CD14-positive monocyte (primary cell): ENCODE measurements around the gene DAGLA. TPM values are rescaled to one million over a fixed set of nuclear protein-coding genes. Genes with fewer than 3 reads are reported as not detected.
A peak's percentile ranks its signal among the peaks of the same experiment; 100 is the strongest.

ENCODE experiments used
- DNase-seq, 3 donors: peaks; one replicate each; pipeline ENCODE4 v3.0.0-alpha.2; 2011 to 2022
- H2AFZ ChIP-seq: 2 replicates; pipeline ENCODE4 v1.6.0; 2012; ENCODE audit warnings: mild to moderate bottlenecking, low read depth, low read length, inconsistent platforms; ENCODE audit not compliant: insufficient read depth, poor library complexity, severe bottlenecking
- H3K27ac ChIP-seq, 2 donors: 1 replicate in 1 of 2; 2 replicates in 1 of 2; pipeline ENCODE4 v1.5.1; 2012 to 2013; ENCODE audit warnings: low read length in 2 of 2, control low read depth in 1 of 2, inconsistent platforms in 1 of 2, low read depth in 1 of 2, mild to moderate bottlenecking in 1 of 2
- H3K27me3 ChIP-seq, 2 donors: one replicate each; pipeline versions ENCODE4 v1.6.0 to v1.6.1; 2011 to 2013; ENCODE audit warnings: low read length in 2 of 2; ENCODE audit not compliant: control insufficient read depth in 2 of 2, insufficient read depth in 2 of 2
- H3K36me3 ChIP-seq, 2 donors: replicated peaks in 1 of 2; 1 replicate in 1 of 2; 2 replicates in 1 of 2; pipeline versions ENCODE4 v1.5.1 to v1.6.1; 2012 to 2013; ENCODE audit warnings: low read length in 2 of 2, control low read depth in 1 of 2, inconsistent platforms in 1 of 2, mild to moderate bottlenecking in 1 of 2; ENCODE audit not compliant: insufficient read depth in 2 of 2, control insufficient read depth in 1 of 2
- H3K4me1 ChIP-seq, 2 donors: 1 replicate in 1 of 2; 2 replicates in 1 of 2; pipeline versions ENCODE4 v1.5.1 to v1.6.1; 2012 to 2013; ENCODE audit warnings: low read length in 2 of 2, control low read depth in 1 of 2, inconsistent platforms in 1 of 2, mild to moderate bottlenecking in 1 of 2, moderate library complexity in 1 of 2; ENCODE audit not compliant: insufficient read depth in 2 of 2, control insufficient read depth in 1 of 2
- H3K4me2 ChIP-seq: replicated peaks from 2 replicates; pipeline ENCODE3; 2012; ENCODE audit warnings: low read length, moderate library complexity, mild to moderate bottlenecking; ENCODE audit not compliant: poor library complexity, severe bottlenecking; ENCODE audit errors: extremely low read depth
- H3K4me3 ChIP-seq, 3 experiments: fragments of 200-600 bp in 1 of 3; sonication (generic) in 1 of 3; replicated peaks in 1 of 3; 1 replicate in 2 of 3; 2 replicates in 1 of 3; pipeline ENCODE4 v1.5.1; 2011 to 2013; ENCODE audit warnings: low read length in 3 of 3, mild to moderate bottlenecking in 3 of 3, control low read depth in 2 of 3, low read depth in 2 of 3, inconsistent platforms in 1 of 3, moderate library complexity in 1 of 3
- H3K79me2 ChIP-seq: 2 replicates; pipeline ENCODE4 v1.6.0; 2012; ENCODE audit warnings: mild to moderate bottlenecking, control low read depth, inconsistent platforms, low read length, moderate library complexity; ENCODE audit not compliant: insufficient read depth
- H3K9ac ChIP-seq: 2 replicates; pipeline ENCODE4 v1.6.0; 2017; ENCODE audit warnings: low read length, mild to moderate bottlenecking; ENCODE audit not compliant: insufficient read depth, poor library complexity, severe bottlenecking
- H3K9me3 ChIP-seq, 2 donors: replicated peaks in 1 of 2; 1 replicate in 1 of 2; 2 replicates in 1 of 2; pipeline versions ENCODE4 v1.5.1 to v1.6.1; 2012 to 2013; ENCODE audit warnings: low read length in 2 of 2, control low read depth in 1 of 2; ENCODE audit not compliant: control insufficient read depth in 1 of 2, insufficient read depth in 1 of 2
- H4K20me1 ChIP-seq: 2 replicates; pipeline ENCODE4 v1.6.0; 2012; ENCODE audit warnings: mild to moderate bottlenecking, low read length, control low read depth, moderate library complexity; ENCODE audit not compliant: insufficient read depth
- H3K27ac Mint-ChIP-seq, 7 donors: one replicate each; pipeline ENCODE4 v1.8.0; 2020; ENCODE audit warnings: mild to moderate bottlenecking in 7 of 7, mixed read lengths in 7 of 7, moderate library complexity in 6 of 7, inconsistent platforms in 2 of 7
- H3K27me3 Mint-ChIP-seq, 3 donors: one replicate each; pipeline ENCODE4 v1.8.0; 2021 to 2022; ENCODE audit warnings: low read depth in 3 of 3, mild to moderate bottlenecking in 3 of 3, mixed read lengths in 3 of 3, moderate library complexity in 3 of 3, inconsistent platforms in 1 of 3
- H3K36me3 Mint-ChIP-seq, 2 donors: one replicate each; pipeline ENCODE4 v1.8.0; 2020; ENCODE audit warnings: mixed read lengths in 2 of 2, inconsistent platforms in 1 of 2, mild to moderate bottlenecking in 1 of 2
- H3K4me1 Mint-ChIP-seq: one replicate; pipeline ENCODE4 v1.8.0; 2020; ENCODE audit warnings: mild to moderate bottlenecking, mixed read lengths
- H3K4me3 Mint-ChIP-seq, 2 donors: one replicate each; pipeline ENCODE4 v1.8.0; 2020; ENCODE audit warnings: mild to moderate bottlenecking in 2 of 2, mixed read lengths in 2 of 2, moderate library complexity in 1 of 2
- H3K9me3 Mint-ChIP-seq, 7 donors: one replicate each; pipeline ENCODE4 v1.8.0; 2020 to 2022; ENCODE audit warnings: mixed read lengths in 7 of 7, mild to moderate bottlenecking in 6 of 7, moderate library complexity in 6 of 7, inconsistent platforms in 2 of 7
- CTCF ChIP-seq: fragments of 200-600 bp; IDR thresholded peaks from one replicate; pipeline ENCODE4 v1.8.0; 2022; ENCODE audit warnings: antibody characterized with exemption, mild to moderate bottlenecking
- WGBS: methylation state at CpG from one replicate; pipeline ENCODE4 v1.1.5; 2013; ENCODE audit warnings: missing lambda C conversion rate; ENCODE audit not compliant: insufficient coverage; 5-methylcytosine and 5-hydroxymethylcytosine counted together
- intact Hi-C, 2 donors: fragments of 100-400 bp; cut with micrococcal nuclease; formaldehyde crosslinking; loops; one replicate each; pipeline versions ENCODE4 v1.15.0 to v1.15.1; 2023
- polyA plus RNA-seq, 3 donors: library from polyadenylated mRNA; depleted of rRNA in 1 of 3; unstranded in 2 of 3; stranded (reverse) in 1 of 3; fragments of 300-500 nt in 2 of 3; fragments of >200 nt in 1 of 3; fragmentation: Illumina TruSeq in 2 of 3; gene quantifications; 1 replicate in 2 of 3; 2 replicates in 1 of 3; pipeline ENCODE4 v1.2.3, GENCODE V29; 2012 to 2021

DAGLA gene
- polyA plus RNA-seq, 3 donors = 0.16 to 6.7 (median 0.73) TPM

GRCh38 chr11:61669417-61669816 is 10.8 kb upstream of the DAGLA start:
- H3K27ac ChIP-seq = no peak overlapping the region
- Mint-ChIP-seq H3K27me3 (peaks cover 3 to 15% (median 7%) of the 10 kb centered on the region in 3 donors), H3K4me3 (no peak overlapping the region), H3K9me3 (peaks cover 0 to 2% (median 0%) of the 10 kb centered on the region in 7 donors), H3K4me1 (peaks cover 7% of the 10 kb centered on the region), H3K36me3 (no peaks in the 10 kb centered on the region), H3K27ac (no peak overlapping the region)
- no peak overlapping the region for H3K4me3 ChIP-seq
- H3K27me3 ChIP-seq = no peaks in the 10 kb centered on the region
- TF ChIP-seq CTCF = no peak
- H3K79me2 ChIP-seq = no peaks in the 10 kb centered on the region
- no peak overlapping the region for H3K9ac ChIP-seq
- peaks cover 0 to 10% of the 10 kb centered on the region in 2 donors for H3K4me1 ChIP-seq
- no peaks in the 10 kb centered on the region for H3K9me3 ChIP-seq
- 100% methylated on average over 1 of the region's 4 CpGs for WGBS
- H2AFZ ChIP-seq = no peak overlapping the region
- H3K4me2 ChIP-seq = no peak overlapping the region
- no peaks in the 10 kb centered on the region for H3K36me3 ChIP-seq
- DNase-seq = no peak
- H4K20me1 ChIP-seq = no peaks in the 10 kb centered on the region
- intact Hi-C loops = no loop called here

- peak overlapping the region in 2 of 7 donors; percentile 9 to 38 for H3K27ac Mint-ChIP-seq
- H3K36me3 Mint-ChIP-seq = no peaks in the 10 kb centered on the region
- no peak overlapping the region for H3K4me2 ChIP-seq
- 92% methylated on average over 2 of the region's 2 CpGs for WGBS
- H3K27me3 ChIP-seq = peaks cover 0 to 11% of the 10 kb centered on the region in 2 donors
- no peak overlapping the region for H3K4me3 ChIP-seq
- DNase-seq = no peak
- peaks cover 0 to 2% (median 0%) of the 10 kb centered on the region in 7 donors for H3K9me3 Mint-ChIP-seq
- intact Hi-C loops = no loop called here
- peak overlapping the region in 1 of 2 donors; percentile 42 for H3K4me3 Mint-ChIP-seq
- no peak overlapping the region for H3K9ac ChIP-seq
- H2AFZ ChIP-seq = no peak overlapping the region
- no peak overlapping the region for H3K27ac ChIP-seq
- TF ChIP-seq CTCF = no peak
- H3K4me1 ChIP-seq = peaks cover 0 to 10% of the 10 kb centered on the region in 2 donors
- peaks cover 5 to 21% (median 10%) of the 10 kb centered on the region in 3 donors for H3K27me3 Mint-ChIP-seq
- H3K79me2 ChIP-seq = no peaks in the 10 kb centered on the region
- no peaks in the 10 kb centered on the region for H3K36me3 ChIP-seq
- peaks cover 7% of the 10 kb centered on the region for H3K4me1 Mint-ChIP-seq
- no peaks in the 10 kb centered on the region for H3K9me3 ChIP-seq
- H4K20me1 ChIP-seq = no peaks in the 10 kb centered on the region
Observed at GRCh38 chr11:61670626-61671025, 9.6 kb upstream of the DAGLA start.
